NCI-H2029 treated with DMSO at 0.1 percent for 48 hours (cell line): ENCODE measurements around the gene PIN1.

ENCODE experiments used
- DNase-seq: peaks from one replicate; lab custom pipeline; 2025; lab: John Stamatoyannopoulos, UW

Gene PIN1

DNA sequence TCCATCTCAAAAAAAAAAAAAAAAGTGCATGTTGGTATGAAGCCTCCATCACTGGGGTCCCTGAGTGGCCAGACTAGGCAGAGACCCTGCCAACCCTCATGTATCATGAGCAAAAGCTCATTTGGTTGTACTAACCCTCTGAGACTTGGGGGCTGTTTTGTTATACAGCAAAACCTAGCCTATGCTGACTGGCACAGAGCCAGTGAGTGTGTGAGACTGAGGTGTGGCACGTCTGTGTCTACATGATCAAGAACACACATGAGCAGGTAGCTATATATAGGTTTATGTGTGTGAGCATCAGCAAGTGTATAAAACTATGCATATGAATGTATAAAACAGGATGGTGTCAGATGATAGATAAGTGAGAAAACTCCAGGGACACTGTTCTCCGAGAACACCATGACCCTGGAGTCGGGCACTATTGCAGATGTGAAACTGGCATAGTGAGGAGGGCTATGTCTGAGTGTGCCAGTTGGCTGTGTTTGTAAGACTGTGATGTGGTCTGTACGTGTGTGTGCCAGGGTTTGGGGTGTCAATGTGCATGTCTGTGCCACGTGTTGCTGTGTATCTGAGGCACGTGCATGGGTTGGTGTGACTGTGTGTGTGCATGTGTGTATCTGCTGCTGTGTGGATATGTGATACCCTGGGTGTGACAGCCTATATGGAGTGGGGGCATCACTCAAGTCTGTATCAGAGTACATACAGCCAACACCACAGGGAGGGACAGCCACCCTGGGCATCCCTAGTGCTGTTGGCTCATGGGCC, 56.7 kb downstream of the PIN1 start:
- no peak for DNase-seq
